Bronchial epithelial cell (primary cell): ENCODE data around the gene THOC6. TPM values are rescaled to one million over a fixed set of nuclear protein-coding genes. Genes with fewer than 3 reads are reported as not detected.

Source experiments
- DNase-seq: peaks from one replicate; pipeline ENCODE4 v3.0.0-alpha.2; 2010; ENCODE audit warnings: low read depth
- FAIRE-seq: peaks from 2 replicates; lab custom pipeline; 2011; peaks lifted over from hg19 to GRCh38; lab: Jason Lieb, UNC
- H3K27me3 ChIP-seq: 2 replicates; pipeline ENCODE4 v1.5.1; 2011; ENCODE audit warnings: low read length; ENCODE audit not compliant: control insufficient read depth, insufficient read depth
- H3K36me3 ChIP-seq: 2 replicates; pipeline ENCODE4 v1.5.1; 2011; ENCODE audit warnings: low read length; ENCODE audit not compliant: control insufficient read depth, insufficient read depth
- H3K4me3 ChIP-seq: 2 replicates; pipeline ENCODE4 v1.5.1; 2011; ENCODE audit warnings: mild to moderate bottlenecking, low read depth, low read length, control low read depth
- CTCF ChIP-seq: IDR thresholded peaks from 2 replicates; pipeline ENCODE4 v1.5.1; 2011; ENCODE audit warnings: mild to moderate bottlenecking, moderate library complexity, low read length, control low read depth, inconsistent platforms; ENCODE audit not compliant: insufficient read depth, severe bottlenecking
- total RNA-seq: library from RNA; depleted of rRNA; stranded (reverse); fragments of >200 nt; gene quantifications from 2 replicates; pipeline ENCODE4 v1.2.1, GENCODE V29; 2014

The THOC6 gene
- total RNA-seq, 1 donor from 2014 or later = 28.4 TPM

- FAIRE-seq (peak; percentile 13), DNase-seq (no peak)
- Histone ChIP-seq H3K4me3 (no peak overlapping the region), H3K36me3 (peaks cover under 1% of the 10 kb centered on the region), H3K27me3 (no peaks in the 10 kb centered on the region)
- TF ChIP-seq CTCF = no peak
These were observed 46.4 kb upstream of the THOC6 start for GRCh38 chr16:2977440-2977839.

- no peak for FAIRE-seq
- TF ChIP-seq CTCF = no peak
- Histone ChIP-seq H3K36me3 (no peaks in the 10 kb centered on the region), H3K27me3 (no peaks in the 10 kb centered on the region), H3K4me3 (peak overlapping the region; percentile 65)
- no peak for DNase-seq
These were observed 44.1 kb upstream of the THOC6 start for GRCh38 chr16:2979669-2980226.

GRCh38 chr16:2980227-2981176 is 43.3 kb upstream of the THOC6 start, which contains the start of gene PKMYT1:
TSS of gene PKMYT1 (minus strand) at chr16:2980446. CDS start at chr16:2979657, 789 bp downstream.
- FAIRE-seq (no peak), DNase-seq (peak; percentile 66)
- peak within 1 kb of the TSS; percentile 65 for H3K4me3 ChIP-seq
- H3K27me3 ChIP-seq = no peaks in the 10 kb centered on the region
- no peak for TF ChIP-seq CTCF
- H3K36me3 ChIP-seq = no peaks in the 10 kb centered on the region

GRCh38 chr16:2981177-2981898 is 42.5 kb upstream of the THOC6 start:
- no peak for FAIRE-seq
- Histone ChIP-seq H3K36me3 (no peaks in the 10 kb centered on the region), H3K4me3 (no peak overlapping the region), H3K27me3 (no peaks in the 10 kb centered on the region)
- no peak for DNase-seq
- no peak for TF ChIP-seq CTCF

GRCh38 chr16:2981899-2982250 is 42.0 kb upstream of the THOC6 start:
- FAIRE-seq = no peak
- TF ChIP-seq CTCF = no peak
- H3K4me3 ChIP-seq = no peak overlapping the region

More at GRCh38 chr16:2981899-2982250, 42.0 kb upstream of the THOC6 start:
- no peaks in the 10 kb centered on the region for H3K36me3 ChIP-seq
- H3K27me3 ChIP-seq = peaks cover 1% of the 10 kb centered on the region
- no peak for DNase-seq
